ENCODE data around the gene PNMA6A.

PNMA6A gene

DNA sequence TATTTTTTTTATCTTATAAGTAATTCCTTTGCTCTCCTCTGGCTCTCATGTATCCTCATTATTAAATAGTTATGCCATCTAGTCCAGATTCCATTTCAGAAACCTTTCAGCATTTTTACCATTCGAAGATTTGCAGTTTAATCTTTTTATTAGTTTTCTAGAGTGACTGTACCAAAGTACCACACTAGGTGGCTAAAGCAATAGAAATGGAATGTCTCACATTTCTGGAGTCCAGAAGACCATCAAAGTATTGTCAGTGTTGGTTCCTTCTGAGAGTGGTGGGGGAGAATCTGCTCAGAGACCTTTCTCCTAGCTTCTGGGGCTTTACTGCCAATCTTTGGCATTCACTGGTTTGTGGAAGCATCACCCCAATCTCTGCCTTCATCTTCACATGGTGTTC lies 19.7 kb upstream of the PNMA6A start:
- H3K9me3 ChIP-seq (ENCODE audit: control insufficient read depth, low read length), result peaks cover 21% of the 10 kb centered on the region
- H3K79me1 ChIP-seq (replicated peaks; ENCODE audit: low read length, poor library complexity, severe bottlenecking), result no peaks in the 10 kb centered on the region
- H2BK12ac ChIP-seq (ENCODE audit: low read length in 2 of 2), result no peak overlapping the region
- no peak overlapping the region for H3K9ac ChIP-seq (ENCODE audit: low read length)
- peaks cover 2% of the 10 kb centered on the region for H3K4me1 ChIP-seq (ENCODE audit: control insufficient read depth, insufficient read depth, low read depth, low read length)
- no peak overlapping the region for H2AK5ac ChIP-seq (ENCODE audit: low read length, severe bottlenecking)
- no peak overlapping the region for H3K4me3 ChIP-seq (ENCODE audit: insufficient read depth in 1 of 2, low read depth in 1 of 2, low read length in 2 of 2)
- no peaks in the 10 kb centered on the region for H3K36me3 ChIP-seq (ENCODE audit: control insufficient read depth in 1 of 2, insufficient read depth in 2 of 2, low read depth in 1 of 2, low read length in 2 of 2)
- H3K18ac ChIP-seq (ENCODE audit: low read depth in 1 of 2, low read length in 2 of 2), result no peak overlapping the region
- no peak overlapping the region for H4K8ac ChIP-seq (ENCODE audit: low read length)
- 80% methylated on average over 1 of the region's 1 CpG for WGBS
- no peak for DNase-seq
- H3K27ac ChIP-seq (ENCODE audit: low read length, poor library complexity, severe bottlenecking), result no peak overlapping the region
- H2BK5ac ChIP-seq (ENCODE audit: low read depth, low read length, poor library complexity, severe bottlenecking), result no peak overlapping the region
- no peak overlapping the region for H3K23ac ChIP-seq (ENCODE audit: low read length in 2 of 2)
- no peak overlapping the region for H2BK120ac ChIP-seq (ENCODE audit: low read depth, low read length)
- no peak overlapping the region for H3K4ac ChIP-seq (ENCODE audit: low read depth in 1 of 2, low read length in 2 of 2)
- no peak overlapping the region for H2AFZ ChIP-seq (ENCODE audit: low read depth, low read length)
- no peak overlapping the region for H3K4me2 ChIP-seq (ENCODE audit: low read length, poor library complexity, severe bottlenecking)
- no peak overlapping the region for H2BK15ac ChIP-seq (ENCODE audit: low read depth, poor library complexity, severe bottlenecking)
- H3K27me3 ChIP-seq (ENCODE audit: control insufficient read depth in 1 of 2, insufficient read depth in 1 of 2, low read length in 2 of 2), result peaks cover 17 to 80% of the 10 kb centered on the region in 2 experiments
- no peak overlapping the region for H4K91ac ChIP-seq (ENCODE audit: low read length)
- H3K14ac ChIP-seq (ENCODE audit: low read length in 2 of 2), result no peak overlapping the region

DNA sequence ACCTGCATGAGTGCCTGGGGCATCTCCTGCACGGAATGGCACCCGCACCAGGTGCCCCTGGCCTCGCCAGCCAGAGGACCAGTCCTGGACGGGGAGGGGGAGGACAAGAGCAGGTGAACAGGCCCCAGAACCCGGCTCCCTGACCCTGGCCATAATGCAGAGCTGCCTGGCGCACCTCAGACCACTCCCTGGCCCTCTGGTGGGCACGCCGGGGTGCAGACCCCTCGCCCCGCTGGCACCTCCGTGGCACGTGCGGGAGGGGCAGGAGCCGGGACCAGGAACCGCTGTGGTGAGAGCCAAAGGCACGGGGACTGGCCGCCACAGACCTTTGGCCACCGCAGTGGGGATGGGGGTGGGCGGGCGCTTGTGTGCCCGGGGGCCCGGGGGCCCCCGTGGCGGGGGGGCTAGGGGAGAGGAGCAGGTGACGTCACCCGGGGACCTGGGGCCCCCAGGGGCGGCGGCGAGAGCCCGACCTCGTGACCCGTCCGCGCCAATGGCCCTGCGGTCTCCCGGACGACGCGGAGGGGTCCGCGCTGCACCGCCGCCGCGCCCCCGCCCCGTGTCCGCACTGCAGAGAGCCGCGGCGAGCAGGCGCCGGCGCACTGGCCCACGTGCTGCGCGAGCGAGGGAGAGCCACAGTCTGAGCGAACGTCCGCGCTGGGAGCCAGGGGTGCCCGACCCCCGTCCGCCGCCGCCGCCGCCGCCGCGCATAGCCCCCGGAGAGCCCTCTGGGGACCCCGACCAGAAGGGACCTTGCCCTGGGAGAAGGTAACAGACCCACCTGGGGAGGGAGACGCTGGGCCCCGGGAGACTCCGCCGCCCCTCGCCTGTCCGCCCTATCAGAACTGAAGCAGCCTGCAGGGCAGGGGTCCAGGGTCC lies 16.1 kb upstream of the PNMA6A start, which contains the start of gene PNMA3:
Gene PNMA3 (plus strand): TSS at position 600 of the 879 bp plus-strand sequence. CDS start 586 bp downstream, outside the sequence.
- Histone ChIP-seq H2BK120ac (ENCODE audit: low read depth, low read length) (no peak within 1 kb of the TSS), H2BK5ac (ENCODE audit: low read depth, low read length, poor library complexity, severe bottlenecking) (no peak within 1 kb of the TSS), H3K27me3 (ENCODE audit: control insufficient read depth in 1 of 2, insufficient read depth in 1 of 2, low read length in 2 of 2) (peaks cover 22 to 73% of the 10 kb centered on the region in 2 experiments), H3K4ac (ENCODE audit: low read depth in 1 of 2, low read length in 2 of 2) (no peak within 1 kb of the TSS), H2BK15ac (ENCODE audit: low read depth, poor library complexity, severe bottlenecking) (no peak within 1 kb of the TSS), H3K23ac (ENCODE audit: low read length in 2 of 2) (no peak within 1 kb of the TSS), H2AK5ac (ENCODE audit: low read length, severe bottlenecking) (no peak within 1 kb of the TSS), H3K36me3 (ENCODE audit: control insufficient read depth in 1 of 2, insufficient read depth in 2 of 2, low read depth in 1 of 2, low read length in 2 of 2) (no peaks in the 10 kb centered on the region), H3K79me1 (replicated peaks; ENCODE audit: low read length, poor library complexity, severe bottlenecking) (no peaks in the 10 kb centered on the region), H3K4me2 (ENCODE audit: low read length, poor library complexity, severe bottlenecking) (peak within 1 kb of the TSS; percentile 47), H2BK12ac (ENCODE audit: low read length in 2 of 2) (no peak within 1 kb of the TSS), H3K9me3 (ENCODE audit: control insufficient read depth, low read length) (no peaks in the 10 kb centered on the region), H4K8ac (ENCODE audit: low read length) (no peak within 1 kb of the TSS), H3K14ac (ENCODE audit: low read length in 2 of 2) (peak within 1 kb of the TSS in 1 of 2 experiments; percentile 8), H2AFZ (ENCODE audit: low read depth, low read length) (no peak within 1 kb of the TSS), H3K9ac (ENCODE audit: low read length) (no peak within 1 kb of the TSS), H3K27ac (ENCODE audit: low read length, poor library complexity, severe bottlenecking) (no peak within 1 kb of the TSS), H3K4me3 (ENCODE audit: insufficient read depth in 1 of 2, low read depth in 1 of 2, low read length in 2 of 2) (no peak within 1 kb of the TSS), H3K18ac (ENCODE audit: low read depth in 1 of 2, low read length in 2 of 2) (no peak within 1 kb of the TSS), H4K91ac (ENCODE audit: low read length) (no peak within 1 kb of the TSS), H3K4me1 (ENCODE audit: control insufficient read depth, insufficient read depth, low read depth, low read length) (peaks cover 2% of the 10 kb centered on the region)
- WGBS, result 13% methylated on average over 16 of the region's 80 CpGs
- DNase-seq, result no peak

DNA sequence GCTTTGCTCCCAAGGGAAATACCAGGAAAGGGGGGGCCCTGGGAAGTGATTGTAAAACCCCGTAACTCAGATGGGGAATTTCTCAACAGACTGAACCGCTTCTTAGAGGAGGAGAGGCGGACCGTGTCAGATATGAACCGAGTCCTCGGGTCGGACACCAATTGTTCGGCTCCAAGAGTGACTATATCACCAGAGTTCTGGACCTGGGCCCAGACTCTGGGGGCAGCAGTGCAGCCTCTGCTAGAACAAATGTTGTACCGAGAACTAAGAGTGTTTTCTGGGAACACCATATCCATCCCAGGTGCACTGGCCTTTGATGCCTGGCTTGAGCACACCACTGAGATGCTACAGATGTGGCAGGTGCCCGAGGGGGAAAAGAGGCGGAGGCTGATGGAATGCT lies 15.0 kb upstream of the PNMA6A start:
- no peak for DNase-seq
- no peak overlapping the region for H2AFZ ChIP-seq (ENCODE audit: low read depth, low read length)
- H3K79me1 ChIP-seq (replicated peaks; ENCODE audit: low read length, poor library complexity, severe bottlenecking), result no peaks in the 10 kb centered on the region
- H3K4ac ChIP-seq (ENCODE audit: low read depth in 1 of 2, low read length in 2 of 2), result no peak overlapping the region
- H3K9ac ChIP-seq (ENCODE audit: low read length), result no peak overlapping the region
- no peak overlapping the region for H2BK5ac ChIP-seq (ENCODE audit: low read depth, low read length, poor library complexity, severe bottlenecking)
- no peak overlapping the region for H2AK5ac ChIP-seq (ENCODE audit: low read length, severe bottlenecking)
- H2BK15ac ChIP-seq (ENCODE audit: low read depth, poor library complexity, severe bottlenecking), result no peak overlapping the region
- H3K18ac ChIP-seq (ENCODE audit: low read depth in 1 of 2, low read length in 2 of 2), result no peak overlapping the region
- WGBS, result 93% methylated on average over 11 of the region's 11 CpGs
- H3K4me2 ChIP-seq (ENCODE audit: low read length, poor library complexity, severe bottlenecking), result no peak overlapping the region
- no peak overlapping the region for H2BK120ac ChIP-seq (ENCODE audit: low read depth, low read length)
- no peak overlapping the region for H3K23ac ChIP-seq (ENCODE audit: low read length in 2 of 2)
- no peak overlapping the region for H3K27ac ChIP-seq (ENCODE audit: low read length, poor library complexity, severe bottlenecking)
- no peak overlapping the region for H3K14ac ChIP-seq (ENCODE audit: low read length in 2 of 2)
- no peak overlapping the region for H3K4me3 ChIP-seq (ENCODE audit: insufficient read depth in 1 of 2, low read depth in 1 of 2, low read length in 2 of 2)
- no peaks in the 10 kb centered on the region for H3K36me3 ChIP-seq (ENCODE audit: control insufficient read depth in 1 of 2, insufficient read depth in 2 of 2, low read depth in 1 of 2, low read length in 2 of 2)
- H4K91ac ChIP-seq (ENCODE audit: low read length), result no peak overlapping the region
- H3K9me3 ChIP-seq (ENCODE audit: control insufficient read depth, low read length), result no peaks in the 10 kb centered on the region
- H2BK12ac ChIP-seq (ENCODE audit: low read length in 2 of 2), result no peak overlapping the region
- H4K8ac ChIP-seq (ENCODE audit: low read length), result no peak overlapping the region
- peaks cover 22 to 62% of the 10 kb centered on the region in 2 experiments for H3K27me3 ChIP-seq (ENCODE audit: control insufficient read depth in 1 of 2, insufficient read depth in 1 of 2, low read length in 2 of 2)
- peaks cover 2% of the 10 kb centered on the region for H3K4me1 ChIP-seq (ENCODE audit: control insufficient read depth, insufficient read depth, low read depth, low read length)

DNA sequence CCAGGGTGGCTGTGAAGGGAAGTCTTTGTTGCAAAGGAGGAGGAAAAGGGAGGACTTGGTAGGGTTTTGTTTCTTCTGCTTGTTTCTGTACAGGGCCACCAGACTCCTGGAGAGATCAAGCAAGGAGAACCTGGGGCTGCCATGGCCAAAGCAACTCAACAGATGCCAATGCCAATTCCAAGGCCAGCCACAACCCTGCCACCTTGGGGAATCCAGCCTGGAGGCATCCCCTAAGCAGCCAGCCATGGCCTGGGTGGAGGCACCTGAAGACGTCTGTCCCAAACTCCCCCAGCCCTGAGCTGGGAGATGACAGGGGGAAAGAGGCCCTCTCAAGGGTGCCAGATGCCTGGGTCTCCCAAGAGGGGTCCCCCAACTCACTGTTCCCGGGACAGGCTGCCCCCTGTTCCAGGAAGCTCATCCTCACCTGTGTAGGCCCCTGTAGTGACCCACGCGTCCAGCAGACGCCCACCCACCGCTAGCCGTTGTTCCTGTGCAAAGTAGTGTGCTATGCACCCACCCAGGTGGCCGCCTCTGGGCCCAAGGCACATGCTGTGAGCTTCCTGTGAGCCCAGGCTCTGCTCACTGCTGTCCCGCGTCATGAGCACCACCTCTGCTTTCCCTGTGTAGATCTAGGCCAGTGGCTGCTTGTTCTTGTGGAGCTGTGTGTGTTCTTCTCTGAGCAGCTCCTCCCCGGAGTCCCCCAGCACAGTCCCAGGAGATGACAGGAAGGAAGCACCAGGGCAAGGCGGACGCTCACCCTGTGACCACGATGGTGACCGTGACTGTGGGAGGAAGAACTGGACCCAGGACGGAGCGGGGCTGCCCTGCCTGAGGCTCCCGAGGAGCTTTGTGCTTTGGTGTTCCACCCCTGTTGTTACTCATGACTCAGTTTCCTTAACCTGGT lies 12.8 kb upstream of the PNMA6A start:
- no peak overlapping the region for H3K9ac ChIP-seq (ENCODE audit: low read length)
- no peak overlapping the region for H3K14ac ChIP-seq (ENCODE audit: low read length in 2 of 2)
- DNase-seq, result no peak
- no peak overlapping the region for H3K27ac ChIP-seq (ENCODE audit: low read length, poor library complexity, severe bottlenecking)
- H3K23ac ChIP-seq (ENCODE audit: low read length in 2 of 2), result no peak overlapping the region
- H3K79me1 ChIP-seq (replicated peaks; ENCODE audit: low read length, poor library complexity, severe bottlenecking), result no peaks in the 10 kb centered on the region
- H4K8ac ChIP-seq (ENCODE audit: low read length), result no peak overlapping the region
- no peak overlapping the region for H2BK5ac ChIP-seq (ENCODE audit: low read depth, low read length, poor library complexity, severe bottlenecking)
- H3K9me3 ChIP-seq (ENCODE audit: control insufficient read depth, low read length), result no peaks in the 10 kb centered on the region
- no peak overlapping the region for H3K18ac ChIP-seq (ENCODE audit: low read depth in 1 of 2, low read length in 2 of 2)
- H3K4me1 ChIP-seq (ENCODE audit: control insufficient read depth, insufficient read depth, low read depth, low read length), result peaks cover 2% of the 10 kb centered on the region
- H2AK5ac ChIP-seq (ENCODE audit: low read length, severe bottlenecking), result no peak overlapping the region
- no peak overlapping the region for H2BK15ac ChIP-seq (ENCODE audit: low read depth, poor library complexity, severe bottlenecking)
- H3K4ac ChIP-seq (ENCODE audit: low read depth in 1 of 2, low read length in 2 of 2), result no peak overlapping the region
- H3K27me3 ChIP-seq (ENCODE audit: control insufficient read depth in 1 of 2, insufficient read depth in 1 of 2, low read length in 2 of 2), result peaks cover 22 to 49% of the 10 kb centered on the region in 2 experiments
- 91% methylated on average over 14 of the region's 18 CpGs for WGBS
- H2AFZ ChIP-seq (ENCODE audit: low read depth, low read length), result no peak overlapping the region
- no peaks in the 10 kb centered on the region for H3K36me3 ChIP-seq (ENCODE audit: control insufficient read depth in 1 of 2, insufficient read depth in 2 of 2, low read depth in 1 of 2, low read length in 2 of 2)
- H3K4me3 ChIP-seq (ENCODE audit: insufficient read depth in 1 of 2, low read depth in 1 of 2, low read length in 2 of 2), result no peak overlapping the region
- no peak overlapping the region for H4K91ac ChIP-seq (ENCODE audit: low read length)
- H2BK12ac ChIP-seq (ENCODE audit: low read length in 2 of 2), result no peak overlapping the region
- no peak overlapping the region for H3K4me2 ChIP-seq (ENCODE audit: low read length, poor library complexity, severe bottlenecking)
- H2BK120ac ChIP-seq (ENCODE audit: low read depth, low read length), result no peak overlapping the region
